GM23248 (cell line): ENCODE data around the gene CEACAM16.

Source experiments
- EZH2 ChIP-seq: fragments of 200-600 bp; sonication (generic); IDR thresholded peaks from 2 replicates; pipeline ENCODE4 v1.6.1; 2018; ENCODE audit warnings: antibody characterized with exemption, mild to moderate bottlenecking; ENCODE audit not compliant: insufficient read depth, poor library complexity, severe bottlenecking
- EZH2phosphoT487 ChIP-seq: fragments of 200-600 bp; sonication (generic); IDR thresholded peaks from 2 replicates; pipeline ENCODE4 v1.6.1; 2018; ENCODE audit warnings: antibody characterized with exemption, moderate library complexity, mild to moderate bottlenecking, low read depth; ENCODE audit not compliant: insufficient read depth

DNA sequence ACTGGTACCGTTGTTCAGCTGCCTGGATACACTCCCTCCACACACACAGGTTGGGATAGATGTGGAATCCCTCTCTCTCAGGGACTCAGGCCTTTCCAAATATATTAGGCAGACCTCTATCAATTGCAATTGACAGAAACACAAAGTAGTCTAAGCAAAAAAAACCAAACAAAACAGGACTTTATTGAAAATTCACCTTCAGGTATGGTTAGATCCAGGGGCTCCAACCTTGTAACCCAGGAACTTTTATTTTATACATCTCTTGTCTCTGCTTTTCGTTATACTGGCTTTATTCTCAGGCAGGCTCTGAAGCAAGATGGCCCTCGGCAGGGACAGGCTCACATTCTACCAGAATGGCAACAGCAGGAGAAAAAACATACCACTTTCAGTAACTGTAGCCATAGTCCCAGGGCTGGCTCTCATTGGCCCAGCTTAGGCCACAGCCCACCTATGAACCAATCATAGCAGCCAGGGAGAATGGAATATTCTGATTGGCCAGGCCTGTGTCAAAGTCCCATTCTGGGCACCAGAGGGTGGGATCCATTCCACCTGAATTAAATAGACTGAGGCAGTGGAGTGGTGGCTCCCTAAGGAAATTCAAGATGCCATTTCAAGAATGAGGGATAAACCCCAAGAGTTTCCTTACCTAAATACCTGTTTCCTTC, 40.8 kb upstream of the CEACAM16 start:
- TF ChIP-seq EZH2: no peak
- no peak for TF ChIP-seq EZH2phosphoT487
